Muscle layer of duodenum (tissue), 2 donors: Measurements from ENCODE around the gene GRID2.
A peak's percentile ranks its signal among the peaks of the same experiment; 100 is the strongest.

Experiments
- H3K27ac ChIP-seq: one replicate; pipeline ENCODE4 v1.7.0; 2013; ENCODE audit warnings: mild to moderate bottlenecking, low read length
- H3K27me3 ChIP-seq: one replicate; pipeline ENCODE4 v1.7.0; 2013; ENCODE audit warnings: low read depth, mild to moderate bottlenecking, control low read depth, low read length
- H3K36me3 ChIP-seq, 2 donors: one replicate each; pipeline ENCODE4 v1.7.0; 2013; ENCODE audit warnings: low read length in 2 of 2, control low read depth in 1 of 2, mild to moderate bottlenecking in 1 of 2; ENCODE audit not compliant: insufficient read depth in 2 of 2, control insufficient read depth in 1 of 2
- H3K4me1 ChIP-seq, 2 donors: one replicate each; pipeline ENCODE4 v1.7.0; 2013; ENCODE audit warnings: low read length in 2 of 2, mild to moderate bottlenecking in 2 of 2, control low read depth in 1 of 2, moderate library complexity in 1 of 2; ENCODE audit not compliant: insufficient read depth in 2 of 2, control insufficient read depth in 1 of 2
- H3K4me3 ChIP-seq, 2 donors: one replicate each; pipeline ENCODE4 v1.7.0; 2013; ENCODE audit warnings: low read length in 2 of 2, low read depth in 1 of 2, mild to moderate bottlenecking in 1 of 2
- H3K9me3 ChIP-seq, 2 donors: one replicate each; pipeline ENCODE4 v1.7.0; 2013; ENCODE audit warnings: low read length in 2 of 2, control low read depth in 1 of 2, mild to moderate bottlenecking in 1 of 2; ENCODE audit not compliant: control insufficient read depth in 1 of 2
- donor health status: healthy.

Gene GRID2

DNA sequence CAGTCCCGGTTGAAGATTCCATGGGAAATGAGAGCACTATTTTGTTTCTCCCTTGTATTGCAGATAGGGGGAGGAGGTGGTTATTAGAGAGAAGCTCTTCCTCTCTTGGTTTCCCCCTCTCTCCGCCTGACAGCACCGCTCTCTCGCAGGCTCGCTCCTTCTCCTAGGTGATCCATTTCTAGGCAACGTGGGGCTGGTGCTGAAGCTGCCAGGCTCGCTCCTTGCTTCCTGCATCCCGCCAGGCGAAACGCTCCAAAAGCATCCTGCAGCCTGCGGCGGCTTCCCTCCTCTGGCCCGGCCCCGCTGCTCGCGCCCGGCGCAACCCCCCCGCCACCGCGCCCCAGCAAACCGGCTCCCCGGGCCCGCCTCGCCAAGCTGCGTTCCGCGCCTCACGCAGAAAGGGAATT is at the start of gene GRID2:
Gene GRID2, plus strand, starts transcription at position 346 of the 407 bp plus-strand sequence.
- peaks cover 34% of the 10 kb centered on the region for H3K27me3 ChIP-seq
- no peaks in the 10 kb centered on the region for H3K36me3 ChIP-seq
- no peak within 1 kb of the TSS for H3K27ac ChIP-seq
- no peaks in the 10 kb centered on the region for H3K9me3 ChIP-seq
- H3K4me1 ChIP-seq: peaks cover 0 to 27% of the 10 kb centered on the region in 2 donors
- peak within 1 kb of the TSS; percentile 5 to 66 for H3K4me3 ChIP-seq

DNA sequence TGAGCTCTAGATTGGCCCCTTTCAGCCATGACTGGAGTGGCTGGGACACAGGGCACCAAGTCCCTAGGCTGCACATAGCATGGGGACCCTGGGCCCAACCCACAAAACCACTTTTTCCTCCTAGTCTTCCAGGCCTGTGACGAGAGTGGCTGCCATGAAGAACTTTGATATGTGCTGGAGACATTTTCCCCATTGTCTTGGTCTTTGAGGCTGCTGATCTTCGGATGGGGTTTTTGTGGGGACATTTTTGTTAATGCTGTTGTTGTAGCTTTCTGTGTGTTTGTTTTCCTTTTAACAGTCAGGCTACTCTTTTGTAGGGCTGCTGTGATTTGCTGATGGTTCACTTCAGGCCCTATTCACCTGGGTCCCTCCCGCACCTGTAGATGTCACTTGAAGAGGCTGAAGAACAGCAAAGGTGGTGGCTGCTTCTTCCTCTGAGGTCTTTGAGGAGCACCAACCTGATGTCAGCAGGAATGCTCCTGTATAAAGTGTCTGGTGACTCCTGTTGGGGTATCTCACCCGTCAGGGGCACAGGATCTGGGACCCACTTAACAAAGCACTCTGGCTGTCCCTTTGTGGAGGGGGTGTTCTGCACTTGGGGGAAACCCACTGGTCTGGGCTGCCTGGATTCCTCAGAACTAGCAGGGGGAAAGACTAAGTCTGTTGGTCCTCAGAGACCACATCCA is 49.6 kb upstream of the GRID2 start:
- no peaks in the 10 kb centered on the region for H3K36me3 ChIP-seq
- H3K9me3 ChIP-seq: peaks cover 0 to 19% of the 10 kb centered on the region in 2 donors
- H3K27me3 ChIP-seq: no peaks in the 10 kb centered on the region
- no peaks in the 10 kb centered on the region for H3K4me1 ChIP-seq
- H3K4me3 ChIP-seq: peak overlapping the region in 1 of 2 donors; percentile 9
- no peak overlapping the region for H3K27ac ChIP-seq

DNA sequence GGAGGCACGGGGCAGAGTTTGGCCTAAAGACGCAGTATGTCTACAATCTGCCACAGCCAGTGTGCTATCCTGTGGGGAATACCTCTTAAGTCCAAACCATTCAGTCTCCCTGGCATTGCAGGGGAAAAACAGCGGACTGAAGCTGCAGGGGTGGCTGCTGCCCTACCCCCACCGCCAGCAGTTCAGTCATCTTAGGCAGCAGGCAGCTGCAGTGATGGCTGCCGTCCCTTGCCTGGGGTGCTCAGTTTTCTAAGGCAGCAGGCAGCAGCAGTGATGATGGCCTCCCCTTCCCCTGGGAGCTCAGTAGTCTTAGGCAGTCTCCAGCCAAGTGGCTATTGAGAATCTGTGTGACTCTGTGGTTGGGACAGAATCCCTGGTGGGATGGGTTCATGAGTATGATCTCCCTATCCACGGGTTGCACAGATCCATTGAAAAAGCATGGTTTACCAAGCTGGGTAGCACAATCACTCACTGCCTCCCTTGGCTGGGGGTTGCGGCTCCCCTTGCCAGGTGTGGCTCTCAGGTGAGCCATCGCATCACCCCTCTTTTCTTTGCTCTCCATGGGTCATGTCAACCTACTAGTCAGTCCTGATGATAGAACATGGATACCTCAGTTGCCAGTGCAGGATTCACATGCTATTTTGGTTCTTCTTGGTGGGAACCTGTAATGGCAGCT is 48.9 kb upstream of the GRID2 start:
- Histone ChIP-seq H3K36me3 (no peaks in the 10 kb centered on the region), H3K9me3 (peaks cover 0 to 19% of the 10 kb centered on the region in 2 donors), H3K27me3 (no peaks in the 10 kb centered on the region), H3K4me1 (no peaks in the 10 kb centered on the region), H3K27ac (no peak overlapping the region), H3K4me3 (peak overlapping the region in 1 of 2 donors; percentile 9)

DNA sequence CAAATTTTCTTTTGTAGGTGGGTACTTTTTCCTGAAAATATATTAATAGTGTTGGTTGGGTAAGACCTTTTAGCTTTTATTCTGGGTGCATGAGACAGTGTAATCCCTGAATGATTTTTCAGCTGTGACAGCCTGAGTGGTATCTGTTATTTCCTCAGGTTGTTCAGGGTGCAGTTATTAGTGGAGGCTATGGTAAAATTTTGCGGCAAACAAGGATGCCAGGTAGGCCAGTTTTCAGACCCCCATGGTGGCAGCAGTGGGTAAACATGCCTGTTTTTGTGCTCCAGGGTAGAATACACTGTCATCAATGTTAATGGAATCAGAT is 47.9 kb upstream of the GRID2 start:
- no peak overlapping the region for H3K27ac ChIP-seq
- peaks cover 0 to 19% of the 10 kb centered on the region in 2 donors for H3K9me3 ChIP-seq
- no peaks in the 10 kb centered on the region for H3K4me1 ChIP-seq
- no peaks in the 10 kb centered on the region for H3K27me3 ChIP-seq
- no peaks in the 10 kb centered on the region for H3K36me3 ChIP-seq
- no peak overlapping the region for H3K4me3 ChIP-seq

DNA sequence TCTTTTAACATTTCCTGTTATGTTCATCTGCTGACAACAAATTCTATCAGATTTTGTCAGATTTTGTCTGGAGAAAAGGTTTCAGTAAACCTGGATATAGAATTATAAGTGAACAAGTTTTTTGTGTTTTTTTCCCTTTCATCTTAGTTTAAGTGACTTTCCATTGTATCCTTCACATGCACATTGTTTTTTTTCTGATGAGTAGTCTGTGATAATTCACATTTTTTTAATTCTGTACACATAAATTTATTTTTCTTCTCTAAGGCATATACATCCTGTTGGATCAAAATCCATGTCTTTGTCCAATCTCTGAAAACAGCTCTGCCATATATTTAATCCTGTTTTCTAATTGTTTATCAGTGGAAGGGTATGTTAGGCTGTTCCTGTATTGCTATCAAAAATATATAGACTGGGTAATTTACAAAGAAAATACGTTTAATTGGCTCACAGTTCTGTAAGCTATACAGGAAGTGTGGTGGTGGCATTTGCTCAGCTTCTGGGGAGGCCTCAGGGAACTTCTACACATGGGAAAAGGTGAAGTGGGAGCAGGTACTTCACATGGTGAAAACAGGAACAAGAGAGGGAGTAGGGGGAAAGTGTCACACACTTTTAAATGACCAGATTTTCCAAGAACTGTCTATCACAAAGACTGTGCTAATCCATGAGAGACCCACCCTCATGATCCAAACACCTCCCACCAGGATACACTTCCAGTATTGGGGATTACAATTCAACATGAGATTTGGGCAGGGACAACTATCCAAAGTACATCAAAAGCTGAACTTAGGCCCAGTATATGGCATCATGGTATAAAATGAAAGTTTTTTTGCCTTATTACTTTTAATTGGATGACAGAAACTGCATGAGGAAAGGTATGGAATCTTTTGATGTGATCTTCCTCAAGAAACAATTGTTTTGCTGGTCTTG is 45.6 kb upstream of the GRID2 start:
- Histone ChIP-seq H3K27ac (no peak overlapping the region), H3K36me3 (no peaks in the 10 kb centered on the region), H3K27me3 (no peaks in the 10 kb centered on the region), H3K4me3 (no peak overlapping the region), H3K9me3 (peaks cover 0 to 19% of the 10 kb centered on the region in 2 donors), H3K4me1 (no peaks in the 10 kb centered on the region)

DNA sequence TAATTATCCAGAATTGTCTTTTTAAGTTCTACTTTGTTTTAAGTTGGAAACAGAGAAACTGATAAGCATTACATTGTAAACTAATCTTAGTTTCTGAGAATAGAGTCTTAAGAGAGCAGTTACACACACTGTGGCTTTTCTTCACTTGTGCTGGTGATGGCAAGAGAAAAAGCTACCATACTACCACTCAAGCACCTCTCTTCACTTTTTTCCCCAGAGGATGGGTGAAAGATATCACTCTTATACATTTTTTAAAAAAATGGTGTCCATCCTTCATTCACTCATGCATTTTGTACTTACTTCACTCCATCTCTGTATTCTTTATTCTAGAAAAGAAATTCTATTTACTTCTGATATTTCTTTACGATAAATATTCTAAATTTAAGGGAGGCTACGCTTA is 42.5 kb upstream of the GRID2 start:
- no peaks in the 10 kb centered on the region for H3K27me3 ChIP-seq
- H3K9me3 ChIP-seq: peaks cover 0 to 4% of the 10 kb centered on the region in 2 donors
- peaks cover 0 to 3% of the 10 kb centered on the region in 2 donors for H3K4me1 ChIP-seq

GRCh38 chr4:92262371-92262770 is 41.4 kb upstream of the GRID2 start:
- H3K4me1 ChIP-seq: peaks cover 0 to 3% of the 10 kb centered on the region in 2 donors
- no peaks in the 10 kb centered on the region for H3K36me3 ChIP-seq
- H3K4me3 ChIP-seq: no peak overlapping the region
- no peak overlapping the region for H3K27ac ChIP-seq
- H3K9me3 ChIP-seq: no peaks in the 10 kb centered on the region
- H3K27me3 ChIP-seq: no peaks in the 10 kb centered on the region

More for the DNA sequence above, 42.5 kb upstream of the GRID2 start:
- no peak overlapping the region for H3K4me3 ChIP-seq
- no peaks in the 10 kb centered on the region for H3K36me3 ChIP-seq
- H3K27ac ChIP-seq: no peak overlapping the region

DNA sequence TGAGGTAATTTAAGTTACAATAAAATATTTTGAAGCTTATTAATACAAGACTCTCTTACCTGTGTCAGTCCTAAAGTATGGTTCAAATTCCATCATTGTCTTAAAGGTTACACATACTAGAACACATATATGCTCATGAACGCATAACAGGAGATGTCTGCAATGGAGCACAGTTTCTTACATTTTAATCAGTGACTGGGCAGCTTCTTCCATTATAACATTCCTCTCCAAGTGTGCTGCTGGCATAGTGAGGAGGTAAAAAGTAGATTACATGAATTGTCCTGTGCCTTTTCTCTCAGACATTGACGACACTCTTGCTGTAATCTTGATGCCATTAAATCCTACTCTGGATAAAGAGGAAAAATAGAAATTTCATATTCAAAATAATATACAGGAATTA is 40.8 kb upstream of the GRID2 start:
- H3K27ac ChIP-seq: no peak overlapping the region
- peaks cover 0 to 3% of the 10 kb centered on the region in 2 donors for H3K4me1 ChIP-seq
- H3K36me3 ChIP-seq: no peaks in the 10 kb centered on the region
- no peaks in the 10 kb centered on the region for H3K9me3 ChIP-seq
- no peaks in the 10 kb centered on the region for H3K27me3 ChIP-seq
- H3K4me3 ChIP-seq: no peak overlapping the region

GRCh38 chr4:92263575-92263974 is 40.2 kb upstream of the GRID2 start:
- no peak overlapping the region for H3K27ac ChIP-seq
- H3K36me3 ChIP-seq: no peaks in the 10 kb centered on the region
- no peaks in the 10 kb centered on the region for H3K9me3 ChIP-seq
- peaks cover 0 to 3% of the 10 kb centered on the region in 2 donors for H3K4me1 ChIP-seq
- no peaks in the 10 kb centered on the region for H3K27me3 ChIP-seq
- H3K4me3 ChIP-seq: no peak overlapping the region

- no peak overlapping the region for H3K4me3 ChIP-seq
- H3K36me3 ChIP-seq: no peaks in the 10 kb centered on the region
- no peak overlapping the region for H3K27ac ChIP-seq
- no peaks in the 10 kb centered on the region for H3K9me3 ChIP-seq
- peaks cover 0 to 3% of the 10 kb centered on the region in 2 donors for H3K4me1 ChIP-seq
- no peaks in the 10 kb centered on the region for H3K27me3 ChIP-seq
These were observed 39.6 kb upstream of the GRID2 start for GRCh38 chr4:92264163-92264562.

DNA sequence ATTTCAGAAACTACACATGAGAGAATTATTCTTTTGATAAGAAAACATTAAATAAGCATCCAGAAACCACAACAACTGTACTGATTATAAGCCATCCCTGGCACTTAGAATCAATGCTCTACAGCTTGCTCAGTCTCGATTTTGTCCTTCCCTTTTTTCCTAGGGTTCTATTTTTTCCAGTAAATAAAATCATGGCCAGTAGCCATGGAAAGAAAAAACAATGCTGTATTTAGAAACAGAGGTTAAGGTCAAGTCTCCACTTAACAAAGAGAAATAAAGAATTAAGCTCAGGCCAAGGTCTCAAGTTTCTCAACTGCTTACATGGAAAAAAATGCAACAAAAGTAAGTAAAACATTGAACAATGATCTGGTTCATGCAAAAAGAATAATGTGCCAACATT is 38.7 kb upstream of the GRID2 start:
- H3K4me1 ChIP-seq: peaks cover 0 to 3% of the 10 kb centered on the region in 2 donors
- H3K9me3 ChIP-seq: no peaks in the 10 kb centered on the region
- H3K36me3 ChIP-seq: no peaks in the 10 kb centered on the region
- H3K27me3 ChIP-seq: no peaks in the 10 kb centered on the region
- no peak overlapping the region for H3K27ac ChIP-seq
- H3K4me3 ChIP-seq: no peak overlapping the region
